Lower leg skin (tissue), 4 donors: Measurements from ENCODE around the gene RBL2. TPM values are rescaled to one million over a fixed set of nuclear protein-coding genes. Genes with fewer than 3 reads are reported as not detected.
"Not testable (repeated sequence)": the region's sequence is repeated elsewhere in the genome, so short reads cannot be mapped to it uniquely, and the experiment has no call there.

Experiments
- DNase-seq, 2 donors: peaks; one replicate each; pipeline ENCODE4 v3.0.0-alpha.2; 2019; ENCODE audit warnings: low spot score in 2 of 2
- H3K4me3 ChIP-seq: fragments of 200-600 bp; sonication (generic); 2 replicates; pipeline ENCODE4 v1.5.1; 2017; ENCODE audit warnings: mild to moderate bottlenecking, low read depth; ENCODE audit not compliant: poor library complexity, severe bottlenecking
- CTCF ChIP-seq, 3 donors: fragments of 450-650 bp; IDR thresholded peaks; one replicate each; pipeline ENCODE4 v1.5.1; 2016; ENCODE audit warnings: antibody characterized with exemption in 3 of 3, mild to moderate bottlenecking in 3 of 3, moderate library complexity in 2 of 3
- POLR2A ChIP-seq, 2 donors: fragments of 450-650 bp; IDR thresholded peaks; one replicate each; pipeline ENCODE4 v1.6.1; 2016 to 2017; ENCODE audit warnings: antibody characterized with exemption in 2 of 2, mild to moderate bottlenecking in 1 of 2, moderate library complexity in 1 of 2
- WGBS, 2 donors: methylation state at CpG; one replicate each; pipeline ENCODE4 v1.1.5; 2018; 5-methylcytosine and 5-hydroxymethylcytosine counted together
- intact Hi-C: fragments of 100-400 bp; cut with DNase I; formaldehyde crosslinking; loops from one replicate; pipeline ENCODE4 v1.15.0; 2023; ENCODE audit warnings: low total_unique reads
- total RNA-seq, 4 donors: library from RNA; depleted of rRNA; stranded (reverse); fragments of >200 nt; gene quantifications; one replicate each; pipeline ENCODE4 v1.1.0, GENCODE V29; 2016

RBL2 gene, protein sequence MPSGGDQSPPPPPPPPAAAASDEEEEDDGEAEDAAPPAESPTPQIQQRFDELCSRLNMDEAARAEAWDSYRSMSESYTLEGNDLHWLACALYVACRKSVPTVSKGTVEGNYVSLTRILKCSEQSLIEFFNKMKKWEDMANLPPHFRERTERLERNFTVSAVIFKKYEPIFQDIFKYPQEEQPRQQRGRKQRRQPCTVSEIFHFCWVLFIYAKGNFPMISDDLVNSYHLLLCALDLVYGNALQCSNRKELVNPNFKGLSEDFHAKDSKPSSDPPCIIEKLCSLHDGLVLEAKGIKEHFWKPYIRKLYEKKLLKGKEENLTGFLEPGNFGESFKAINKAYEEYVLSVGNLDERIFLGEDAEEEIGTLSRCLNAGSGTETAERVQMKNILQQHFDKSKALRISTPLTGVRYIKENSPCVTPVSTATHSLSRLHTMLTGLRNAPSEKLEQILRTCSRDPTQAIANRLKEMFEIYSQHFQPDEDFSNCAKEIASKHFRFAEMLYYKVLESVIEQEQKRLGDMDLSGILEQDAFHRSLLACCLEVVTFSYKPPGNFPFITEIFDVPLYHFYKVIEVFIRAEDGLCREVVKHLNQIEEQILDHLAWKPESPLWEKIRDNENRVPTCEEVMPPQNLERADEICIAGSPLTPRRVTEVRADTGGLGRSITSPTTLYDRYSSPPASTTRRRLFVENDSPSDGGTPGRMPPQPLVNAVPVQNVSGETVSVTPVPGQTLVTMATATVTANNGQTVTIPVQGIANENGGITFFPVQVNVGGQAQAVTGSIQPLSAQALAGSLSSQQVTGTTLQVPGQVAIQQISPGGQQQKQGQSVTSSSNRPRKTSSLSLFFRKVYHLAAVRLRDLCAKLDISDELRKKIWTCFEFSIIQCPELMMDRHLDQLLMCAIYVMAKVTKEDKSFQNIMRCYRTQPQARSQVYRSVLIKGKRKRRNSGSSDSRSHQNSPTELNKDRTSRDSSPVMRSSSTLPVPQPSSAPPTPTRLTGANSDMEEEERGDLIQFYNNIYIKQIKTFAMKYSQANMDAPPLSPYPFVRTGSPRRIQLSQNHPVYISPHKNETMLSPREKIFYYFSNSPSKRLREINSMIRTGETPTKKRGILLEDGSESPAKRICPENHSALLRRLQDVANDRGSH
- 10 to 100 TPM; 66.7 to 85.7 (median 75.2) TPM for total RNA-seq

GRCh38 chr16:53434377-53435065 is at the start of gene RBL2:
Gene RBL2 (plus strand): TSS chr16:53434471. CDS start chr16:53434557, 86 bp downstream.
- WGBS, 2 donors: 1 to 2% methylated on average over 9 to 25 of the region's 89 CpGs
- TF ChIP-seq POLR2A (IDR thresholded peaks at IDR 0.05) (no peak), CTCF (IDR thresholded peaks at IDR 0.05) (no peak)
- H3K4me3 ChIP-seq: peak within 1 kb of the TSS; percentile 91
- peak; percentile 79 to 97 for DNase-seq
- intact Hi-C loops: no loop called here

- DNase-seq, H3K4me3 ChIP-seq, intact Hi-C loops: not testable (repeated sequence)
- WGBS, 2 donors: 71 to 83% methylated on average over 8 of the region's 8 CpGs
Measured at GRCh38 chr16:53384610-53385009, 49.7 kb upstream of the RBL2 start.

DNA sequence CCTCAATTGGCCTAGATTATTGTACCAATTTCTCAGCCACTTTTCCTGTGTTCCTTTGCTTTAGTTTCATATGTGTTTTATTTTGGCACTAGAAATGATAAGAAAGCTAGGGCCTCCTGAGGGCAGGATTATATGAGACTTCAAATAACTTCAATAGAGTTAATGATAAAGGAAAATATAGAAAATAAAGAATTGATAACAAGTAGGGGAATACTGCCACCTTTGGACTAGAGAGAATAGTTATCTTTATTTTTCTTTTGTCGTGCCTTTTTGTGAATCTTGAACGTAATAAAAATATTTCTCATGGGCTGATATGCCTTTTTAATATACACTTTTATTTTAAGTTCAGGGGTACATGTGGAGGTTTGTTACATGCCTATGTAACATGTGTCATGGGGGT is 29.3 kb upstream of the RBL2 start:
- TF ChIP-seq CTCF (IDR thresholded peaks at IDR 0.05): no peak
- TF ChIP-seq POLR2A (IDR thresholded peaks at IDR 0.05): no peak
- DNase-seq: no peak
- 34 to 46% methylated on average over 2 of the region's 2 CpGs for WGBS, 2 donors
- intact Hi-C loops: no loop called here
- H3K4me3 ChIP-seq: no peak overlapping the region

DNA sequence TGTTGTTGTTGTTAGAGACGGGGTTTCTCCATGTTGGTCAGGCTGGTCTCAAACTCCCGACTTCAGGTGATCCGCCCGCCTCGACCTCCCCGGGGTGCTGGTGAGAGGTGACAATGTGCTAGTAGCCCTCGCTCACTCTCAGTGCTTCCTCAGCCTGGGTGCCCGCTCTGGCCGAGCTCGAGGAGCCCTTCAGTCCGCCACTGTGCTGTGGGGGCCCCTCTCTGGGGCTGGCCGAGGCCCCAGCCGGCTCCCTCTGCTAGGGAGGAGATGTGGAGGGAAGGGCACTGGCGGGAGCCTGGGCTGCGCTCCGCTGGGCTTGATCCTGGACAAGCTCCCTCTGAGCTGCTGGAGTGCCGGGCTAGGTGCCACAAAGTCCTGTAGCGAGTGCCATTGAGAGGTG is 21.7 kb upstream of the RBL2 start:
- TF ChIP-seq CTCF (IDR thresholded peaks at IDR 0.05) (no peak), POLR2A (IDR thresholded peaks at IDR 0.05) (no peak)
- DNase-seq: no peak
- intact Hi-C loops: no loop called here
- H3K4me3 ChIP-seq: no peak overlapping the region
- WGBS, 2 donors: 96 to 97% methylated on average over 9 to 12 of the region's 18 CpGs

GRCh38 chr16:53413864-53414263 is 20.4 kb upstream of the RBL2 start:
- peak in 1 of 2 donors; percentile 62 for DNase-seq
- H3K4me3 ChIP-seq: no peak overlapping the region
- TF ChIP-seq POLR2A (IDR thresholded peaks at IDR 0.05) (no peak), CTCF (IDR thresholded peaks at IDR 0.05) (no peak)
- WGBS, 2 donors: 96 to 97% methylated on average over 18 of the region's 18 CpGs
- intact Hi-C loops: no loop called here
